HG02642 (cell line): Measurements from ENCODE around the gene WSCD2.

Experiments used
- ATAC-seq: cut with Tn5 transposase; IDR thresholded peaks from one replicate; pipeline ENCODE4 v1.9.1; 2021; ENCODE audit warnings: mild to moderate bottlenecking; ENCODE audit not compliant: unreplicated experiment, poor library complexity

Gene WSCD2

GRCh38 chr12:108289350-108290161 lies 160.5 kb downstream of the WSCD2 start:
- ATAC-seq = no peak

DNA sequence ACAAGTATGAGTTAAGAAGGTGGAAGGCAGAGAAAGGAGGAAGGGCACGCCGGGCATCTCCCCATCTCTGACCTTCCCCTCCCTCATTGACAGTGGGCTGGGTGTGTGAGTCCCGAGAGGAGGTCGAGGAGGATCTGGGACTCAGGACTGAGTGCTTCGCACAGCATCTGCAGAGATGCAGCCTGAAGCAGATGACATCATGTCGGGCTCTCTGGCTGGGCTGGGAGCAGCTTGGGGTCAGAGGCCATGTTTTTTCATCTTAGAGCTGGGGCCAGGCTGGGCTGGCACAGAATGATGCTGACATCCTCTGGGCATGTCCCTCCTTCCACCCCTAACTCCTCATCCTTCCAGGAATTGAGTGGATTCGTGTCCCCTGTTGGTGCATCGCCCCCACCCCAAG lies 166.6 kb downstream of the WSCD2 start:
- ATAC-seq = no peak

DNA sequence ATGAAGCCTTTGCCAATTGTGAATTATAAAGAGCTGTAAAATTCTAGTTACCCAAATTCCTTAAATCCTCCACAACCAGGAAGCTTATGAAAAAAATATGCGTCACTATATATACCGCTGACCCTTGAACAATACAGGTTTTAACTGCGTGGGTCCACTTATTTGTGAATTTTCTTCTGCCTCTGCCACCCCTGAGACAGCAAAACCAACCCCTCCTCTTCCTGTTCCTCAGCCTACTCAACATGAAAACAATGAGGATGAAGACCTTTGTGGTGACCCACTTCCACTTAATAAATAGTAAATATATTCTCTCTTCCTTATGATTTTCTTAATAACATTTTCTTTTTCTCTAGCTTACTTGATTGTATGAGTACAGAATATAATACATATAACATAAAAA lies 167.9 kb downstream of the WSCD2 start:
- no peak for ATAC-seq

GRCh38 chr12:108297424-108297823 lies 168.3 kb downstream of the WSCD2 start:
- no peak for ATAC-seq

DNA sequence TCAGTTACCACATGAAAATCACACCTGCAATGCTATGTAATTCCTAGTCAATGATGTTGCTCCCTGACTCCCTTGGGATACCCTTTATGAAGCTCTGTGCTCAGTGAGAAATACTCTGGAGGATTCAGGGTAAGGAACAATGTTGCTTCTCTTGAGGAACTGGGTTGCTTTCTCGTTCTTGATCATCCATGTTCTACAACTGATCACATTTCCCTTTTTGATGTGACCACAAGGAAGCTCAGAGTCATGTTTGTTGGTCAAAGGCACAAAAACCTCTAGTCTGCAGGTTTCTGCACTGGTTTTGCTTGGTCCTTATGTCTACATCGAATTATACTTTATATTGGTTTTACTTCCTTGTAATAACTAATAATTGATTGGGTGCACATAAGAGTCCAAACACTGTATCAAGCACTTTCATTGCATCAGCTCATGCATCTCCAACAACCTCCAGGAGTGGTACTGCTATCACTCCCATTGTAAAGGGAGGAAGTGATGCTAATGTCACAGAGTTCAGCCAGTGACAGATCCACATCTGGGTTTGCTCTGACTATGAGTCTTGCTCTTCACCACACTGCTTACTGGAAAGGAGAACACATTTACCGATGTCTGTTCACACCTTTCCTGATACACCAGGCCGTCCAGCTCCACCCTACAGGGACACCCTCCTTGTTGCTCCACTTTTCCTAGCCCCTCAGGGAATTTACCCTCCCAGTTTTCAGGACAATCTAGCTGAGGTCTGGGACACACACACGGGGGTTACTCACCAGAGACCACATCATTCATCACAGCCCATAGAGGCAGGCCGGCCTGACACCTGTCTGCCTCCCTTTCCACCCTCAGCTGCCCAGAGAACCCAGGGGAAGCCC lies 169.0 kb downstream of the WSCD2 start:
- no peak for ATAC-seq

DNA sequence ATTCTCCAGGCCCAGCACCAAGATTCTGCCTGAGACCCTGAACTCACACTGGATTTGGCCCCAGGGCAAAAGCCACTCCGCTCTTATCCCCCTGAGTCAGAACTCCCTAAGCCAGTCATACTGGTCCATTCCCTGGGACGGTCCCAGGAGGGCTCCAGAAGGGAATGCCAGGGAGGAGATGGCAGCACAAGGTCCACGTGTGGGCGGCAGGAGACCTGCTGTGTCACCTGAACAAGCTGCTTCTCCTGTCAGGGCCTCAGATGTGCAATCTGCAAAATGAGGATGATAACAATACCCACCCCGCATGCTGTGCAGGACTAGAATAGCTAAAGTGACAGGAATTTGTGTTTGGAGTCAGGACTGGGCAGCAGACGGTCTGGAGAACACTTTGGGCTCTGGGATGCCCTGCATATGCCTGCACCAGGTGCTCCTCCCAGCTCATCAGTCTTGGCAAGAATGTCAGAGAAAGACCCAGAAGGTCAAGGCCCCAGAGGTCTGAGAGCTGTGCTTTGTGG lies 169.7 kb downstream of the WSCD2 start:
- no peak for ATAC-seq

DNA sequence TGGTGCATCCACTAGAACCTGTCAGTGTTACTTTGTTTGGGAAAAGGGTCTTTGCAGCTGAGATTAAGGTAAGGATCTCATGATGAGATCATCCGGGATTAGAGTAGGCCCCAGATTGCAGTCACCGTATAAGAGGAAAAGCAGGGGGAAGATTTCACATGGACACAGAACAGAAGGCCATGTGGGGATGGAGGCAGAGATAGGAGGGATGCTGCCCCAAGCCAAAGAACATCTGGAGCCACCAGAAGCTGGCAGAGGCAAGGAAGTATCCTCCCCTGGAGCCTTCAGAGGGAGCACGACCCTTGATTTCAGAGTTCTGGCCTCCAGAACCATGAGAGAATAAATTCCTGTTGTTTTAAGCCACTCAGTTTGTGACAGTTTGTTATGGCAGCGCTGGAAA lies 170.4 kb downstream of the WSCD2 start:
- no peak for ATAC-seq
